GM19372 (cell line): Measurements from ENCODE around the gene AANAT.

Experiments used
- ATAC-seq: cut with Tn5 transposase; IDR thresholded peaks from one replicate; pipeline ENCODE4 v1.9.1; 2021; ENCODE audit warnings: mild to moderate bottlenecking, low read depth, moderate library complexity; ENCODE audit not compliant: unreplicated experiment

AANAT gene

GRCh38 chr17:76485569-76485968 lies 18.2 kb downstream of the AANAT start:
- ATAC-seq: no peak

DNA sequence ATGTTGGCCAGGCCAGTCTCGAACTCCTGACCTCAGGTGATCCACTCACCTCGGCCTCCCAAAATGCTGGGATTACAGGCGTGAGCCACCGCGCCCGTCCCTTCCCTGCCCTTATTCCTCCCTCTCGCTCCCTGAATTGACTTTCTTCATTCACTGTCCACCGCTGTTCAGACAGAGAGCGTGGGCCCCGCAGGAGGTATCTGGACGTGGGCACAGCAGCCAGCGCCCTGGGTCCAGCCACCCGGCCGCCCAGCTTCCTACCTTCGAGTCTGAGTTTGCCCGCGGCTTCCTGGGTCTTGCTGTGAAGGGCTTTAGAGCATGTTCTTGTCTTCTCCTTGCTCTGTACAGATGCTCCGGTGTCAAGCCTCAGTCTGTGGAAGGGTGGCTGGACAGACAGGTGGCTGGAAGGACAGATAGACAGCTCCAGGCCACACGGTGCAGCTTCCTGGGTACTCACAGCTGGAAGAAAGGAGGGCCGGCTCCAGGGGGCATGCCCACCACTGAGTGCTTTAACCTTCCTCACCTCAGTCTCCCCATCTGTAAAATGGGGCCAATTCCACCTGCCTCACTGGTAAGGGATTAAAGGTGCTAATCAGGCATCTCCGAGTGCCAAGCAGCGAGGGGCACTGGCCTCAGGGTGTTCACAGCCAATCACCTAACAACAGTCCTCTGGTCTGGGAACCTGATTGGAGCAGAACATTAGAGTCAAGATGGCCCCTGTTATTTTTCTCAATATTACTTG lies 20.2 kb downstream of the AANAT start:
- no peak for ATAC-seq

DNA sequence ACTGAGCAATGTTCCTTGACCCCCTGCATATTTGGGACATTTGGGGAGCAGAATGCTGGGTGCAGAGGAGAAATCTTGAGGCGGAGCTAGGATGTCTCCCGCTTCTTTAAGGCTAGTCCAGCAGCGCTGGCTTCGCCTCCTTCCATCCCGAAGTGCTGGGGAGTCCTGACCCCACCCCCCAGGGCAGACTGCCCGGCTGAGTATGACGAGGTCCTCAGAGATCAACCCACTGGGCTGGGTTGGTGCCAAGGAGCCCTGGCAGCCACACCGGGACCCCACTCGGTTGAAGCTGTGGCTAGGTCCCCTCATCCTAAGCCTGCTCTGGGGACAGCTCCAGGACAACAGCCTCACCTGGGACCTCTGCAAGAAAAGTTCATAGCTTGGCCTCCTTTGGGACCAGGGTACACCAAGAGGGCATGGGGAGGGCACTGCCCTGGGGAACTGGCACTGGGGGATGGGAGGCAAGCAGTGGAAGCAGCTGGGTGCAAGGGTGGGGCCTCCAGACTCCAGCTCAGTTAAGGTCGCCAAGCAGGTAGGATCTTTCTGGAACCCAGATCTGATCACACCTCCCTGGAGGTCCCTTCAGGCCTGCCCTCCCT lies 22.8 kb downstream of the AANAT start:
- ATAC-seq: no peak

GRCh38 chr17:76491271-76492122 lies 24.1 kb downstream of the AANAT start:
- ATAC-seq: no peak

- no peak for ATAC-seq
Measured at GRCh38 chr17:76492123-76492988, 25.0 kb downstream of the AANAT start.

DNA sequence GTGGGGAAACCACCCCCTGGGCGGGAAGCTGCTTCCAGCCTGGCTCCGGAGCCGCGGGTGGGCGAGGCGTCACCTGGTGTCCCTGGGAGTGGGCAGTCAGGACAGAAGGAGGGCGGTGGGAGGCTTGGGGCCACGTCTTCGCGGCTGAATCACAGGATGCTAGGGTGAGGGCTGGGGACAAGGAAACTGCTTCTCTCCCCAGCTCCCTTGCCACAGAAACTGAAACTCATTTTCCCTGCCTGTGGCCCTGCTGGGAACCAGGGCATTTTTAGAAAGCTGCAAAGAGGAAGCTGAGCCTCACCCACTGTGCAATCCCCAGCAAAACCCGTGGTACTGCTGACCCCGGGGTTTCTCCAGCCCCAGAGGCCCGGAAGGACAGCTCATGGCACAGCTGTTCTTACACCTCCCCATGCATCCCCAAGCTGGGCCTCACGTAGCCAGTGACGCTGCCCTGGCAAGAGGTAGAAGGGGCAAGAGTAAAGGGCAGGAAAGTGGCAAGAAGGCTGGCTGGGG lies 25.6 kb downstream of the AANAT start:
- no peak for ATAC-seq

DNA sequence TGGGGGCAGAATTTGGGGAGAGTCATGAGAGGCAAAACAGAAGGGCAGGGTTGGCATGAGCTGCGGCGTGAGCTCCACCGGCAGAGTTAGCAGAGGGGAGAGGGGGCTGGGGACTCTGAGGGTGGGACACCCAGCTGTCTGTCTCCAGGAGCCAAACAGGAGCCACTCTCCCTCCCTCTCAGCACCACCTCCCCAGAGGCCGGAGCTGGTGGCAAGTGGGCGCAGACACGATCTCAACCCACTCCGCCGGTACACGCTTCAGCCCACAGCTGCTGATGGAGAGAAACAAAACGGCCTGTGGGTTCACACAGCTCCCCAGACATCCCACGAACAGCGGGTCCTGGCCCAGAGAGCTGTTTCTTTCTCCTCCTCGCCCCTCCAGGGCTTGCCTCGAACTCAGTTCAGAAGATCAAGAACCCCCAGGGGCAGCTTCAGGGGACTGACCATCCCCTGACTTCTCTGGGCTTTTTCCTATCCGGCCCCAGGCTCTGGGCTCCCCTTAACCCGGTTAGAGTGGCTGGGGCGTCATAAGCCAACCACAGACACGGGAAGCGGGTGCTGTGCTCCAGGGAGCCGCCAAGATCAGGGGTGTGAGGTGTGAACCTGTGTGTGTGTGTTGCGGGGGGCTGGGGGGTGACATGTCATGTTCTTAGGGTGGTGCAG lies 26.2 kb downstream of the AANAT start:
- ATAC-seq: no peak

GRCh38 chr17:76495663-76496400 lies 28.4 kb downstream of the AANAT start:
- ATAC-seq: no peak

GRCh38 chr17:76496464-76496863 lies 29.1 kb downstream of the AANAT start:
- ATAC-seq: no peak

- ATAC-seq: no peak
Measured at GRCh38 chr17:76497699-76497978, 30.2 kb downstream of the AANAT start.

DNA sequence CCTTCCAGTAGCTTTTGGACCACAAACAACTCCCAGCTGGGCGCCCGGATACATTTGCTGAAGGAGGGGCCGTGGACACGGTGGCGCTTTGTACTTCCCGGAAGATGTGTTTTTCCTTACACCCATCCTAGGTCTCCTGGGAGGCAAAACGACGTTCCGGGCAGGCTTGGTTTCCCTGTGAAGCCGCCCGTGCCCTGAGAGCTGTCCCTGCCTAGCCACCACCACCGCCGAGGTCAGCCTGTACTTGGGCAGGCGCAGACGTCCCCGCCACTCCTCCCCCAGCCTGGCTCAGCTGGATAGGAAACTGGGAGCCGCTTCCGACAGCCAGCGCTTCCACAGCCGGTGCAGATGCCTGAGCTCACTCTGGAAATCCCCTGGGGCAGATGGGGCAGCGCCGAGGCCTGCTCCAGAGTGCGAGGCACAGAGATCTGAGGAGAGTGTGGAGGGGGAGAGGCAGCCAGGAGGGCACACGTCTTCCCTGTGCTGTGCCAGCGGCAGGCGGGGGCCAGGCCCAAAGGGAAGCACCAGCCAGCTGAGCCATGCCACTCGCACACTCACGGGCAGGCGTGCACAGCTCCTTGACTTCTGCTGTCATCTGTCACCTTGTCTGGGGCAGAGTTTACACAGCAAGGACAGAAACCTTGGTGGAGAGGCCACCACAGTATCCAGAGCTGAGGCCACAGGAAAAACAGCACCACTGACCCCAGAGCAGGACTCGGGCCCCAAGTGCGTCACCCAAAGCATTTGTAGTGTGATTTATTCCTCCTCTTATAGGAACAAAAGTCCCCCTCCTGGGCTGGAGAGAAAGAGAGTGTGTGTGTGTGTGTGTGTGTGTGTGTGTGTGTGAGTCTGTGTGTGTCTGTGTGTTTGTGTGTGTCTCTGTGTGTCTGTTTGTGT lies 30.8 kb downstream of the AANAT start:
- ATAC-seq: no peak

GRCh38 chr17:76498876-76499251 lies 31.5 kb downstream of the AANAT start:
- no peak for ATAC-seq

DNA sequence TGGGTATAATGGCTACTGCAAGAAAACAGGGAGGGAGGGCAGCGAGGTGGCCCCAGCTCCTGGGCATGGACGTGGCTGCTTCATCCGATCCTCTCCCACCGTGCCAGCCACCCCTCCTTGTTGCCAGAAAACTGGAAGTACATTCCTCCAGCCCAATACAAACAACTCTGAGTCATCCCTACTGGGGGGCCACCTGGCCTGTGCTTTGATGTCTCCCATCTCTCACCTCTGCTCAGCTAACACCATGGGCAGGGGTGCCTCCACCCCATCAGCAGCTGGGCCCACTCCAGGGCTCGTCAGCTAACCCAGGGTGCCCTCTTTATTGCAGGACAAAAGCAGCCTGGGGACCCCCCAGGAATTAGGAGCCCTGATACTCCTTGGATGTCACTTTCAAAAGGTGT lies 31.9 kb downstream of the AANAT start:
- no peak for ATAC-seq

DNA sequence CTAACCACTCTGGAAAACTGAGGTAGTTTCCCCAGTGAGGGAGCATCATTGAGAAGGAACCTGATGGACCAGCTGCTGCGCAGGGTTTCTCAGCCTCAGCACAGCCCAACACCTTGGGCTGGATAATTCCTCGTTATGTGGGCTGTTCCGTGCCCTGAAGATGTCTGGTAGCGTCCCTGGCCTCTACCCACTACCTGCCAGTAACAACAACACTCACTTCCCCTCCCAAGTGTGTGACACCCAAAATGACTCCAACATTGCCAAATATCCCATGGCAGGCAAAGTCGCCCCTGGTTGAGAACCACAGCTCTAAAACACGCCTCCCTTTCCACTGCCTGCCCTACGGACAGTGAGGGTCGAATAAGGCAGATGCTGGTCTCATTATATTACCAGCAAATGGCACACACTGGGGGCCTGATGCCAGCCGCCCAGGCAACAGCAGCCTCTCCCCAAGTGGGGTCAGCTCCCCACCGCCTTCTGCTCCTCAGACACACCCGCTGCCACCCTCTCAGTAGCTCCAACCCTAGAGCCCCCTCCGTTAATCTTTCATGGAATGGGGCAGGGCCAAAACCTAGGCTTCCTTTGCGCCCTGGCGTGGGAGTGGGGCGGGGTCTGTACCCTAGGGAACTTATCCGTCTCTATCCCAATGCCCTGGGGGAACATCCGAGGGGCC lies 32.8 kb downstream of the AANAT start:
- no peak for ATAC-seq

- ATAC-seq: no peak
Measured at GRCh38 chr17:76500747-76501017, 33.3 kb downstream of the AANAT start.

DNA sequence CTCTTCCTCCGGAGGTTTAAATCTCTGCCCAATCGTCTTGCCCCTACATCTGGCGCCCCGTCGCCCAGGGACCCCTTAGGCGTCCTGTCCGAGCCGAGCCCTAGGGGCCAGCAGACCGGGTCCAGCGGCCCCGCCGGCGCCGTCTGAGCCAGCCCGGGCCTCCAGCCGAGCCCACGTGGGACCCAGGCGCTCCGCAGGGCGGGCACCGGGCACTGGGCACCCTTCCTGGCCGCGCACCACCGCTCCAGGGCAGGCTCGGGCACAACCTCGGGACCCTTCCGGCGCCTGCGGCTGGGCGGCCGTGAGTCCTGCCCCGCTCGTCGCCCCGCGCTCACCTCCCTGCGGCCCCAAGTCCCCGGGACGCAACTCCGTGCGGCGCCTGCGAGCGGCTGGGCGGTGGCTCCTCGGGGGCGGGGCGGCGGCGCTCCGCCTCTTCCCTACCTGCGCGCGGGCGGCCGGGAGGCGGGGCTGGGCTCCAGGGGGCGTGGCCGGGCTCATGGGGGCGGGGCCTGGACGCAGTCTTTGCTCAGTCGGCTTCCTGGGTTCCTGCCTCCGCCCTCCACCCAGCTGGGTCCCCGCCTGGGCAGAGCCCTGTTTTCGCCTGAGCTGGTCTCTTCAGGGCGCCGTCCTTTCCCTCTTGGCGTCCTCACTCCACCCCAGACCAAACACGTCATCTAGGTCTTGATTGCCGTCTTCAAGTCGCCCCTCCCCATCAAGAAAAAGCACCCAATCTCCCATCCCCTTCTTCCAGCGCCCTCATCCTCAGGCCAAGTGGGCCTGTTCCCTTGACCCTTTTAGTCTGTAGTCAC lies 33.8 kb downstream of the AANAT start, which contains the start of gene RHBDF2:
Gene RHBDF2, minus strand, starts transcription at position 406 of the 809 bp plus-strand sequence. CDS start 19,899 bp downstream, outside the sequence.
- peak; percentile 77 for ATAC-seq

- no peak for ATAC-seq
Measured at GRCh38 chr17:76501827-76502307, 34.5 kb downstream of the AANAT start.
